Measurements from ENCODE around the gene ZBTB44. TPM values are rescaled to one million over a fixed set of nuclear protein-coding genes. Genes with fewer than 3 reads are reported as not detected.

ZBTB44 gene
- total RNA-seq, 1 experiment from 2014 or later, result 66.4 TPM

DNA sequence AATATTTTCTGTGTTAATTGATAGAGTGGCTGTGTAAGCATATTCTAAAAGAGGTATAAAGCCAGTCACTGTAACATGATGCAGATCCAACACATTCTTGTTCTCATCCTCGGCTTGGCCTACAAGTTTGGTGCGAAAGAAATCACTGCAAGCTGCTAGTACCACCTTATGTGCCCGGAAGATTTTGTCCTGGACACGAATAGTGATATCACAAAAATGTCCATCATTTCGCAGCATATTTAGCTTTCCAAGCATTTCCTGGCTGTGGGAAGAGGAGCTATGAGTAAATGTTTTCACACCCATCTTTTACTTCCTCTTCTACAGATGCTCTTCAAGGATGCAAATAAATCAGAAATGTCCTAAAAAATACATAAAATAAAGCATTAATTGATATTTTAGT lies 53.1 kb downstream of the ZBTB44 start:
- Histone ChIP-seq H3K36me3 (ENCODE audit: control insufficient read depth, insufficient read depth, low read length) (peaks cover 6% of the 10 kb centered on the region), H3K27me3 (ENCODE audit: control insufficient read depth, insufficient read depth, low read length) (no peaks in the 10 kb centered on the region), H3K4me3 (ENCODE audit: low read depth in 2 of 2, low read length in 2 of 2) (no peak overlapping the region), H3K9me3 (ENCODE audit: control insufficient read depth, insufficient read depth, low read depth, low read length) (peaks cover 6% of the 10 kb centered on the region; the same call in 1 of the 2 replicates), H3K27ac (ENCODE audit: low read length) (no peak overlapping the region), H3K4me1 (ENCODE audit: control insufficient read depth, insufficient read depth, low read length) (no peaks in the 10 kb centered on the region)
- intact Hi-C loops (cut with micrococcal nuclease; ENCODE audit: unreplicated experiment) (no loop called here), in situ Hi-C loops (cut with HindIII; ENCODE audit: low pct_unique_long_range_greater_than_20kb, low sequenced_read_pairs) (no loop called here)
- DNase-seq (ENCODE audit: low read depth, low spot score) (no peak), ATAC-seq (no peak)
- CTCF ChIA-PET, result no interaction called here
- no TSS peak for BruUV-seq (replicated peaks)
- TF ChIP-seq, protein P1, sequence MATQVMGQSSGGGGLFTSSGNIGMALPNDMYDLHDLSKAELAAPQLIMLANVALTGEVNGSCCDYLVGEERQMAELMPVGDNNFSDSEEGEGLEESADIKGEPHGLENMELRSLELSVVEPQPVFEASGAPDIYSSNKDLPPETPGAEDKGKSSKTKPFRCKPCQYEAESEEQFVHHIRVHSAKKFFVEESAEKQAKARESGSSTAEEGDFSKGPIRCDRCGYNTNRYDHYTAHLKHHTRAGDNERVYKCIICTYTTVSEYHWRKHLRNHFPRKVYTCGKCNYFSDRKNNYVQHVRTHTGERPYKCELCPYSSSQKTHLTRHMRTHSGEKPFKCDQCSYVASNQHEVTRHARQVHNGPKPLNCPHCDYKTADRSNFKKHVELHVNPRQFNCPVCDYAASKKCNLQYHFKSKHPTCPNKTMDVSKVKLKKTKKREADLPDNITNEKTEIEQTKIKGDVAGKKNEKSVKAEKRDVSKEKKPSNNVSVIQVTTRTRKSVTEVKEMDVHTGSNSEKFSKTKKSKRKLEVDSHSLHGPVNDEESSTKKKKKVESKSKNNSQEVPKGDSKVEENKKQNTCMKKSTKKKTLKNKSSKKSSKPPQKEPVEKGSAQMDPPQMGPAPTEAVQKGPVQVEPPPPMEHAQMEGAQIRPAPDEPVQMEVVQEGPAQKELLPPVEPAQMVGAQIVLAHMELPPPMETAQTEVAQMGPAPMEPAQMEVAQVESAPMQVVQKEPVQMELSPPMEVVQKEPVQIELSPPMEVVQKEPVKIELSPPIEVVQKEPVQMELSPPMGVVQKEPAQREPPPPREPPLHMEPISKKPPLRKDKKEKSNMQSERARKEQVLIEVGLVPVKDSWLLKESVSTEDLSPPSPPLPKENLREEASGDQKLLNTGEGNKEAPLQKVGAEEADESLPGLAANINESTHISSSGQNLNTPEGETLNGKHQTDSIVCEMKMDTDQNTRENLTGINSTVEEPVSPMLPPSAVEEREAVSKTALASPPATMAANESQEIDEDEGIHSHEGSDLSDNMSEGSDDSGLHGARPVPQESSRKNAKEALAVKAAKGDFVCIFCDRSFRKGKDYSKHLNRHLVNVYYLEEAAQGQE (IDR thresholded peaks at IDR 0.05; ENCODE audit: insufficient read depth in 1 of 2, low read depth in 2 of 2, low read length in 1 of 2), result no peak
- TF ChIP-seq TCF7L2 (IDR thresholded peaks at IDR 0.05; ENCODE audit: low read depth, low read length) (no peak), POLR2AphosphoS5 (IDR thresholded peaks at IDR 0.05; ENCODE audit: low read depth, low read length) (no peak), SIN3A (IDR thresholded peaks at IDR 0.05; ENCODE audit: borderline replicate concordance, insufficient read depth, low read depth, low read length) (no peak)
- TF ChIP-seq, protein P2, sequence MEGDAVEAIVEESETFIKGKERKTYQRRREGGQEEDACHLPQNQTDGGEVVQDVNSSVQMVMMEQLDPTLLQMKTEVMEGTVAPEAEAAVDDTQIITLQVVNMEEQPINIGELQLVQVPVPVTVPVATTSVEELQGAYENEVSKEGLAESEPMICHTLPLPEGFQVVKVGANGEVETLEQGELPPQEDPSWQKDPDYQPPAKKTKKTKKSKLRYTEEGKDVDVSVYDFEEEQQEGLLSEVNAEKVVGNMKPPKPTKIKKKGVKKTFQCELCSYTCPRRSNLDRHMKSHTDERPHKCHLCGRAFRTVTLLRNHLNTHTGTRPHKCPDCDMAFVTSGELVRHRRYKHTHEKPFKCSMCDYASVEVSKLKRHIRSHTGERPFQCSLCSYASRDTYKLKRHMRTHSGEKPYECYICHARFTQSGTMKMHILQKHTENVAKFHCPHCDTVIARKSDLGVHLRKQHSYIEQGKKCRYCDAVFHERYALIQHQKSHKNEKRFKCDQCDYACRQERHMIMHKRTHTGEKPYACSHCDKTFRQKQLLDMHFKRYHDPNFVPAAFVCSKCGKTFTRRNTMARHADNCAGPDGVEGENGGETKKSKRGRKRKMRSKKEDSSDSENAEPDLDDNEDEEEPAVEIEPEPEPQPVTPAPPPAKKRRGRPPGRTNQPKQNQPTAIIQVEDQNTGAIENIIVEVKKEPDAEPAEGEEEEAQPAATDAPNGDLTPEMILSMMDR (IDR thresholded peaks at IDR 0.05), result no peak
- POLR2A ChIA-PET, result no interaction called here

DNA sequence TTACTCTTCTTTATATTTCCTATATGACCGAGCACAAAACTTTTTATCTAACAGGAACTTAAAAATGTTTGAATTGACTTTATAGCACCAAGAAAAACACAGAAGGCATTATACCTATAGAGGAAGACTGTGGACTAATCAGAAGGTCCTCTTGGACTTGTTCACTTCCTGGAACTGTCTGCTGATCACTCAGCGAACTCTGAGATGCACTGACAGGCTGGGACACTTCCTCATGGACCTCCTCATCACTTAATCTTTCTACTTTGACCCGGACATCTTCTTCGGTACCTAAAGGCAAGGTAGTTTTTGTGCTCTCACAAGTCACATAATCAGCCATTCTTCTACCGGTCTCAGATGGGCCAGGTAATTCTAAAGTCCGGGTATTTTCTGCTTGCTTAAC lies 54.0 kb downstream of the ZBTB44 start:
- no peaks in the 10 kb centered on the region for H3K27me3 ChIP-seq (ENCODE audit: control insufficient read depth, insufficient read depth, low read length)
- no peaks in the 10 kb centered on the region for H3K4me1 ChIP-seq (ENCODE audit: control insufficient read depth, insufficient read depth, low read length)
- peaks cover 6% of the 10 kb centered on the region for H3K36me3 ChIP-seq (ENCODE audit: control insufficient read depth, insufficient read depth, low read length)
- in situ Hi-C loops (cut with HindIII; ENCODE audit: low pct_unique_long_range_greater_than_20kb, low sequenced_read_pairs), result no loop called here
- no TSS peak for BruUV-seq (replicated peaks)
- no peak overlapping the region for H3K4me3 ChIP-seq (ENCODE audit: low read depth in 2 of 2, low read length in 2 of 2)
- CTCF ChIA-PET, result no interaction called here
- POLR2A ChIA-PET, result interaction anchor here (0.6 kb wide), 1 partner anchor 24 kb away, joined by 4 read pairs; no protein-coding TSS in a partner anchor
- H3K27ac ChIP-seq (ENCODE audit: low read length), result no peak overlapping the region
- H3K9me3 ChIP-seq (ENCODE audit: control insufficient read depth, insufficient read depth, low read depth, low read length), result peaks cover 6% of the 10 kb centered on the region; the same call in 1 of the 2 replicates
- intact Hi-C loops (cut with micrococcal nuclease; ENCODE audit: unreplicated experiment), result no loop called here
- DNase-seq (ENCODE audit: low read depth, low spot score) (no peak), ATAC-seq (no peak)
- no peak for TF ChIP-seq POLR2AphosphoS5 (IDR thresholded peaks at IDR 0.05; ENCODE audit: low read depth, low read length)
- TF ChIP-seq, protein P2 (IDR thresholded peaks at IDR 0.05), result no peak
- TF ChIP-seq SIN3A (IDR thresholded peaks at IDR 0.05; ENCODE audit: borderline replicate concordance, insufficient read depth, low read depth, low read length), result no peak
- no peak for TF ChIP-seq TCF7L2 (IDR thresholded peaks at IDR 0.05; ENCODE audit: low read depth, low read length)
- TF ChIP-seq, protein P1 (IDR thresholded peaks at IDR 0.05; ENCODE audit: insufficient read depth in 1 of 2, low read depth in 2 of 2, low read length in 1 of 2), result no peak
